Stimulated activated CD4-positive, alpha-beta T cell treated with anti-CD3 and anti-CD28 coated beads, TNF-alpha, amount 100 ng/mL, for 4 hours (primary cell): Measurements from ENCODE around the gene ELMOD3.
"Not testable (repeated sequence)": the region's sequence is repeated elsewhere in the genome, so short reads cannot be mapped to it uniquely, and the experiment has no call there.

Experiments used
- DNase-seq, 3 experiments: peaks; one replicate each; pipeline ENCODE4 v3.0.0-alpha.2; 2020; ENCODE audit warnings: low read depth in 3 of 3

ELMOD3 gene

GRCh38 chr2:85423525-85423924 is 69.0 kb downstream of the ELMOD3 start:
- DNase-seq = no peak

GRCh38 chr2:85425588-85425987 is 71.0 kb downstream of the ELMOD3 start:
- DNase-seq = no peak

GRCh38 chr2:85427300-85427835 is 72.8 kb downstream of the ELMOD3 start:
- no peak for DNase-seq

- DNase-seq = no peak
These were observed 73.8 kb downstream of the ELMOD3 start for GRCh38 chr2:85428343-85428881.

GRCh38 chr2:85429213-85429923 is 74.8 kb downstream of the ELMOD3 start:
- DNase-seq = no peak

- DNase-seq = no peak
These were observed 75.3 kb downstream of the ELMOD3 start for GRCh38 chr2:85429924-85430289.

- DNase-seq = no peak
These were observed 76.4 kb downstream of the ELMOD3 start for GRCh38 chr2:85430752-85431569.

GRCh38 chr2:85431570-85432205 is 77.1 kb downstream of the ELMOD3 start:
- no peak for DNase-seq

- DNase-seq = no peak
These were observed 79.0 kb downstream of the ELMOD3 start for GRCh38 chr2:85433511-85434089.

- no peak for DNase-seq
These were observed 80.1 kb downstream of the ELMOD3 start for GRCh38 chr2:85434696-85435095.

GRCh38 chr2:85435220-85435958 is 80.8 kb downstream of the ELMOD3 start:
- no peak for DNase-seq

GRCh38 chr2:85435981-85436835 is 81.6 kb downstream of the ELMOD3 start:
- DNase-seq = no peak

GRCh38 chr2:85436836-85437487 is 82.4 kb downstream of the ELMOD3 start:
- no peak for DNase-seq

- DNase-seq = peak; percentile 38 to 50 (median 49)
These were observed 83.1 kb downstream of the ELMOD3 start for GRCh38 chr2:85437488-85438200.

GRCh38 chr2:85438201-85439024 is 83.8 kb downstream of the ELMOD3 start:
- DNase-seq = no peak

- DNase-seq = no peak
These were observed 84.5 kb downstream of the ELMOD3 start for GRCh38 chr2:85439025-85439472.

GRCh38 chr2:85439569-85439968 is 85.0 kb downstream of the ELMOD3 start:
- DNase-seq = not testable (repeated sequence)

- no peak for DNase-seq
These were observed 85.4 kb downstream of the ELMOD3 start for GRCh38 chr2:85439986-85440385.
